Fibroblast of skin of right biceps (primary cell): ENCODE measurements around the gene ZNF467.

Experiments
- DNase-seq: peaks from one replicate; pipeline ENCODE4 v3.0.0-alpha.2; 2013

The ZNF467 gene

DNA sequence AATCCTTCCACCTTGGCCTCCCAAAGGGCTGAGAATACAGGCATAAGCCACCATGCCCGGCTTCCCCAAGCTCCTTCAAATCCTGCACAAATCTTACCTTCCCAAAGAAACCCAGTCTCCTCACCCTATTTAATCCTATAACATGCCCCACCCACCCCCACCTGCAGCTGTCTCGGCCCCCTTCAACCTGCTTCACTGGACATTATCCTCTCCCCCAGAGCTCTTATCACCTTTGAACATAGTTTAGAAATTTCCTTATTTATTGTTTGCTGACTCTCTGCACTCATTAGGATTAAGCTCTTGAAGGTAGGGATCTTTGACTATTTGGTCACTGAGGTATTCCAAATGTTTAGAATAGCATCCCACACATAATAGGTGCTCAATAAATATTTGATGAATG is 3.5 kb downstream of the ZNF467 start:
- DNase-seq: no peak

DNA sequence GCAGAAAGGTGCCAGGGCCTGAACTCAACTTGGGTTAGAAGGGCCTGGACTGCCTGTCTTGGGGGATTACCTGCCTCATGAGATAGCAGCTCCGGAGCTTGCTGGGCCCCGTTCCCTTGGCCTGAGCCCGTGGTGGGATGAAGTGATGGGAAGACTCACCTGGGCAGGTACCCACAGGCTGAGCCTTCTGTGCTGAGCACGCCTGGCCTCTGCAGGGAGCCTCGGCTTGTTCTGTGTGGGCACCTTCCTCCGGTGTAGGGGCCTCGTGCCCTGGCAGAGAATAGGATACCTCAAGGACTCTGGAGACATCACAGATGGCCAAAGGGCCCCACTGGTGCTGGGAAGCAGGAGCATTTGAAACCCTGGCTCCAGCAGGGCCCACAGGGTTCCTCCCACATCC is 4.5 kb downstream of the ZNF467 start:
- DNase-seq: no peak

DNA sequence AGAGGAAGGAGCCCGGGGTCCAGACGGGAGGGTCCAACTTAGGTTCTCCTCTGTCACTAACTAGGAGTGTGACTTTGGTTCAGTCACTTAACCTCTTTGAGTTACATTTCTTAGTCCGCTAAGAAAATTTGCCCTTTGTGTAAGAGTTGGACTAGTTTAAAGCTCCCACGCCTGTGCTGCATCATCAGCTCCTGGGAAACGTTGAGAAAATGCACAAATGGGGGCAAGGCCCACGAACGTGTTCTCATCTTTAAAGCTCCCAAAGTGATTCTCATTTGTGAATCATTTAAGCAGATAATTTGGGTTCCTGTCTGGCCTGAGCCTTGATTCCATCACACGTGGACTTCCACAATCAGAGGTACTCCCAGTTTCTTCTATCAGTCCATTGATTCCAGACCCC is 6.3 kb downstream of the ZNF467 start:
- no peak for DNase-seq

DNA sequence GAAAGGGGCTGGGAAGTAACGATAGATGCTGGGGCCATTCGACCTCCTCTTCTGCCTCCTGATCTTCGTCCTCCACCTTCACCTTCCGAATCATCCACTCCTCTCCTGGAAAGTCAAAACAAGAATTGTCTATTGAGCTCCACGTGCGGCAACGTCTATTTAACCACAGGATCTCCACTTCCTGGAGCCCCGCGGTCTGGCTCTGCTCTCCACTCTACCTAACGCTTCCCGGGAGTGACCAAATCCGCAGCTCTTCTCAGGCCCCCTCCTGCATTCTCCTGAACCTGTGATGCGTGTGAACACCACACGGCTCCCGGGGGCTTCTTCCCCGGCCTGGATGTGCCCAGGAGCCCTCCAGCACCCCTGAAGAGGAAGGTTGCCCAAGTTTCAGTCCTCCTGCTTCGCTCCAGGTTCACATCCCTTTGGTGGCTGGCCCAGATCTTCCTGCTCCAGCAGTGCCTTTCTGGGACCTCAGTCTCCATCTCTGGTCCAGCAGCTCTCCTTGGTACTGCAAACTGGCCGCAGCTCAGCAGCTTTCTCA is 7.2 kb downstream of the ZNF467 start:
- DNase-seq: no peak

DNA sequence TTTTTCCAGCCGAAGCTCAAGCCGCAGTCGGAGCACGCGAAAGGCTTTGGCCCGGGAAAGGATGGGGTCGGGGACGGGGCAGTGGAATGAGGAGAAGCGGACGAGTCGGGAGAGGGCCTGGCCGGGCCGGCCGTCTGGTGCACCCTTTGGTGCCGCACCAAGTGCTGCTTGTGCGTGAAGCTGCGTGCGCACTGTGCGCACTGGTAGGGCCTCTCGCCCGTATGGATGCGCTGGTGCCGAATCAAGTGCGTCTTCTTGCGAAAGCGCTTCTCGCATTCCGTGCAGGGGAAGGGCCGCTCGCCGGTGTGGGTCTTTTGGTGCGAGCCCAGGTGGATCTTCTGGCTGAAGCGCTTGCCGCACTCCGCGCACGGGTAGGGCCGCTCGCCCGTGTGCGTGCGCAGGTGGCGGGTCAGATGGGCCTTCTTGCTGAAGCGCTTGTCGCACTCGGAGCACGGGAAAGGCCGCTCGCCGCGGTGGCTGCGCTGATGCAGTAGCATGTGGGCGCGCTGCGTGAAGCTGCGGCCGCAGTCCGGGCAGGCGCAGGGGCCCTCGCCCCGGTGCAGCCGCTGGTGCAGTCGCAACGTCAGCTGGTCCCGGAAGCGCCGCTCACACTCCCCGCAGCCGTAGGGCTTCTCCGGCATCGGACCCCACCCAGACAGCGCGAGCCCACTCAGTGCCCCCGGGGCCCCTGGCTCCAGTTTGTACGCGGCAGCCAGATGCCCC is 7.8 kb downstream of the ZNF467 start:
- no peak for DNase-seq

DNA sequence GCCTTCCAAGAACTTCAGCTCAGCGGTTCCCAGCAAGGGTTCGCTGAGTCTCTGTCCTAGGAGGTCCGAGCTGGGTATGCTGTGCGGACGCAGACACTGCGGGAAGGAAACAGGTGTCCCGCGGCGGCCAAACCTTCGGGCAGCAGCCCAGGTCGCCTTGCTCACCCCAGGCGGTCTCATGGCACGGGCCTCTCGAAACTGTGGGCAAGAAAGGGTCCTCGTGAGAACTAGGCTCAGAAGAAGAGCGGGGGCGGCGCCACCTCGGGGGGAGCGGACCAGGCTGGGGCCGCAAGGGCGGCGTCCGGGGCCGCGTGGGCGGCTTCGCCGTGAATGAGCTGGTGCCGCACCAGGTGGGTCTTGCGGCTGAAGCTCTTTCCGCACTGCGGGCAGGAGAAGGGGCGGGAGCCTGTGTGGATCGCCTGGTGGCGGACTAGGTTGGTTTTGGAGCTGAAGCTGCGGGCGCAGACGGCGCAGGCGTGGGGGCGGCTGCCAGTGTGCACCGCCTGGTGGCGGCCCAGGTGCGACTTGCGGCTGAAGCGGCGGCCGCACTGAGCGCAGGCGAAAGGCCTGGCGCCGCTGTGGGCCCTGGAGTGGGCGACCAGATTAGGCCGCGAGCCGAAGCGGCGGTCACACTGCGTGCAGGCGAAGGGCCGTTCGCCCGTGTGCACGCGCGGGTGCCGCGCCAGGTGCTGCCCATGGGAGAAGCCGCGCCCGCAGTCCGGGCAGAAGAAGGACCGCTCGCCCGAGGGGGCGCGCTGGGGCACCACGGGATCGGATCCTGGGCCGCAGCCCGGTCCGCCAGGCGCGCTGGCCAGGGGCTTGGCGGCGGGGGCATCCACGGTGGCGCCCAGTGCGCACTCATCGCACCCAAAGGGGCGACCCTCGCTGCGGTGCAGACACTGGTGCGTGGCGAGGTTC is 8.6 kb downstream of the ZNF467 start:
- DNase-seq: no peak

DNA sequence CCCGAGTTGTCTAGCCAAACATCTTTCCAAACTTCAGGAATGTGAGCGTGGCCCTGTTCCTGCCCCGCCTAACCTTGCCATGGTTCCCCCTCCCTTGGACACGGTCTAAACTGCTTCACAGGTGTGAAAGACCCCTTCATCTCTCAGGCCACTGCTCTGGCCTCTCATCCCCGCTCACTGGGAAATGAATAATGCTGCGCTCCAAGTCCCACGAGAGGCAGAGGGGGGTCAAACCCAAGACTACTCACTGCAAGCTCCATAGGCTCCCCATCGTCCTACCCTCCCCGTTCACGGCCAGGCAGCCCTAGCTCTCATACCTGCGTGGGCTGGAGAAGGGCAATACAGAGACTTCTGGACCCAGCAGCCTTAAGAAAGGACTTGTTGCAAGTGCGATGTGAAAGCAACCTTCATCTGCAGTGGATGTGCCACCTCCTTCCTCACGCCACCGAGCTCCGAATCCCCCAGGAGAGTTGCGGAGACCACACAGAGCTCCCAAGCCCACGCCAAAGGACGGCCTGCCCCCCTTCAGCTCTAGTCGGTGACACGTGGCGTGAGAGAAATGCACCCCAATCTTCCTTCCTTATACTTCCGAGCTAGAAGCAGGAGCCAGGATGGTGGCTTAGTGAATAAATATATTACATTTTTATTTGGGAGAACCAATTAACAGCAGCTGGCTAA is 9.7 kb downstream of the ZNF467 start:
- no peak for DNase-seq

DNA sequence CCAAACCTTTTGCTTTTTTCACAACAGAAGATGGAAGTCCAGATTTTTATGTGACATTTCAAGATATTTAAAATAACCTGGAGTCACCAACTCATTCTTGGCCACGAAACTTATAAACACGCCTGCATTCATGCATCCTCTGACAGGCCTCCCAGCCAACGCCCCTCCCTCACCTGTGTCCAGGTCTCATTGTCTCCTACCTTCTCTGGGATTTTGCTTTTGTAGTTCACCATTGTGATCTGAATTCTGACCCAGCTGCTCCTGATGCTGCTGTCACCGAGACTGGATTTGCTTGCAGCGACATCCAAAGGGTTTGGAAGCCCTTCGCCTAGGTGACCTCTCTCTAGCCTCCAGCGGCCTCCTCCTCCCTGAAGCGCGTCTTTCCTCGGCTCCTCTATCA is 10.8 kb downstream of the ZNF467 start:
- DNase-seq: no peak

DNA sequence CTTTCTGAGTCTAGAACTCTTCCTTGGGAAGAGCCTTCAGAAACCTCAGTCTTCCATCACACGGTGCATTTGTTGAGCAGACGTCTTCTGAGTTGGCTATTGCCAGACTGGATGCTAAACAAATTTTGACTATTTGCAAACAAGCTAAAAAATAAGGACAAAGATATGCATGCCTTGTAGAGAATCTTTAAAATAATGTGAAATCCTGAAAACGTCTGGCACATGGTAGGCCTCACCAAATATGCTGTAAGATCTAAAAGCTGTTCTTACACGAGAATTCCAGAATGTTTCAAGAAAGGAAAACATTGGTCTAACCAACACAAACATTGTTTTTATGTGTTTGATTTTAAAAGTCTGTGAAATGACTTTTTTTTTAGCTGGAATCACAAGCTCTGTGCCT is 11.3 kb downstream of the ZNF467 start:
- DNase-seq: no peak

DNA sequence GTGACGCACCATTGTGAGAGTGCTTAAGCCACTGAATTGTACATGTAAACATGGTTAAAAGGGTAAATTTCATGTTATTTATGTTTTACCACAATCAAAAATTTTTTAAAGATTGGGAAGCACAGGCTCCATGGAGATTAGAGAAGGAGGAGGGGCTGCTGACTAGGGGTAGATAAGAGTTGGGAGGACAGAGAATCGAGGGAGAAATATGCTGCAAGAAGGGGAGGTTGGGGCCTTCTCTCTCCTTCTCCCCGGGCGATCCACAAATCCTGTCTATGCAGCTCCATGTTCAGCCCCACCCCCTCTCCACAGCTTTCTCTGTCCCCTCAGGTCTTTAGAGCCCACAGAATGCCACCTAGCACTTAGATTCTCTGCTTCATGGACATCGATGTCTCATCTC is 12.1 kb downstream of the ZNF467 start:
- no peak for DNase-seq

DNA sequence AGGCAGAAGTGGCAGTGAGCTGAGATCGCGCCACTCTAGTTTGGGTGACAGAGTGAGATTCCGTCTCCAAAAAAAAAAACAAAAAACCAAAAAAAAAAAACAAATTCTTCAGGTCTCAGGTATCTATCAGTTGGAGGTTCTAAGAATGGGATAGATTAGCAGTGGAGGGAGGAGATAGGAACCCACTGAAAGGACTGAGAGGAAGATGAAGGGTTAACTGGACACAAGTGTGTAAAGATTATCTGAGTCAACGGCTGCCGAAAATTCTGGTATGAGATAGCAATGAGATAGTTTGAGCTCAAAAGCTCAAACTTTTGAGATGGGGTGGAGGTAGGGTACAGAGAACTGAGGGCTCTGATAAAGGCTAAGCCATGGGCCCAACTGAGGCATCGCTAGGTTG is 12.8 kb downstream of the ZNF467 start:
- DNase-seq: no peak

DNA sequence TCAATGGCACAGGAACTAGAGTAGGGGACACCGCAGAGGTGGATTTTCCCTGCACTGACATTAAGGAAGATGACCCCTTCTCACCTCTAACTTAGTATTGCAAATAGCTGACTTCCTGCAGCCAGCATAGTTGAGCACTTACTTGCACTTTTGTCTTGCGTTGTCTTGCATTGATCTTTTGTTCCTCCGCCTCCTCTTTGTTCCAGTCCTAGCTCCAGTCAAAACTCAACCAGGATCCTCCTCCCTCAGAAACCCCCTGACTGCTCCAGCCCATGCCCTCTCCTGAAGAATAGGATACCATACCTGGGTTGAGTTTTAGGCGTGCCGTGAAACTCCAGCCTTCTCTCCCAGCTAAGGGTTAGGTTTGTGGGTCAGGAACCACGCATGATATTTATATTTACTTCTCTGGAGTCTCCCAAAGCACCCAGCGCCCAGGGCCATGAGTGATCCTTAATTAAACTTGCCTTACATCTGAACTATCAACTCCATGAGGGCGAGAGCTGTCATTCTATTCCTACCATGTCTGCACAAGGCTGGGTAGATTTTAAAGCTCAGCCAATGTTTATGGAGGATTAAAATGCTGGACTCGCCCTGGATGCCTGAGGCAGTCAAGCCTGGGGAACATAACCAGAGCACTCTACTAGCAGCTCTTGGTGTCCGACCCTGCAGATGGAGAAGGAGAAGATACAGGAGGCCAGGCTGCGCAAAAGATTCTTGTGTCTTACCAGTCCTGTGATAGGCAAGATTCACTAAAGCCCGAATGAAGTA is 14.1 kb downstream of the ZNF467 start:
- DNase-seq: no peak

DNA sequence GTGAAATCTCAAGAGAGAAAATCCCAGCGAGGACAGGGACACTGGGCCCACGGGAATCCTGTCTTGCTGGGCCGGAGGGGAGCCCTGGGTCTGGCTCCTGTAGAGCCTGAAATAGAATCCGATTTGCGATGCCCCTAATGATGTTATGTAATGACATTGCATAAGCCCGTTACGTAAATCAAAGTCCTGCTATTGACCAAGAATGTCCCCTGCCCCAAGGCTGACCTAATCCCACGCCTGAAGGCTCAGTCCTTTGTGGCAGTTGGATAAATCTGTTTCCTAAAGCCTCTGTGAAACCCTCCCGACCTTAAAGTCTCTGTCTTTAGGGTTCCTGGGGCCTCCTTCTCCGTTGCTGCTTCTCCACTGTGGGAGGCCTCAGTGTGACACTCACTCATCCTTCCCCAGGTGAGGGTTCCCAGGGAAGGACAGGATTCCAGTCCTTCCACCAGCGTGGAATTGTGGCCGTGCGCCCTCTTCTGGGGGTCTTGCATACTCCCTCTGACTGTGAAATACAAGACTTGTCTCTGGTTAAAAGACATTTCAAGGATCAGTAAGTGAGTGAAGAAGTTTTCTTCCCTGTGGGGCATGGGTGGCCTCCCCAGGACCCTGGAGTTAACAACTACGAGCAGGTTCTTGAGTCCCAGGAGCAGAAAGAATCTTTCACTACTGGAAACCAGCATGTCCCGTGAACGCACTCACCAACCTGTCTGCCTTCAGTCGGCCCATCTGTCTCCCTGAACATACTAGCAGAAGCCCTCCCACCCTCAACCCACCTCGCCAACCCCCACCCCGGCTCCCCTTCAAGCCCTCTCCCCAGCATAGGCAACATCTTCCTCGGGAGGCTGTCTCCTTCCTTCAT is 19.8 kb downstream of the ZNF467 start:
- DNase-seq: peak; percentile 27

DNA sequence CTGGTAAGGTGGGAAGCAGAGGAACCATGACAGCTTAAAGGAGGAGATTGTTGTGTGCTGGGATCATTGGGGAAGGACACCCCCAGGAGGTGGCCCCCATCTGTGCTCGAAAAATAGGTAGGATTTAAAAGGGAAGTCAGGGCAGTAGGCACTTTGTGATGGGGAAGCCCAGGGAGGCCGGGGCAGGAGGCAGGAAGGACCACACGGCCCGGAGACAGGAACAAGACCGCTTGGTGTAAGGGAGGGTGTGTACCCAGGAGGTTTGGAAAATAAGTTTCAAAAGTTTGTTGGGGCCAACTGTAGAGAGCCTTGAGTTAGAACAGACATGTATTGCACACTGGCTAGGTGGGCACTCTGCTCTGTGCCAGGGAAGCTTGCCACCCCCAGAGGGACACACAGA is 20.7 kb downstream of the ZNF467 start:
- no peak for DNase-seq

DNA sequence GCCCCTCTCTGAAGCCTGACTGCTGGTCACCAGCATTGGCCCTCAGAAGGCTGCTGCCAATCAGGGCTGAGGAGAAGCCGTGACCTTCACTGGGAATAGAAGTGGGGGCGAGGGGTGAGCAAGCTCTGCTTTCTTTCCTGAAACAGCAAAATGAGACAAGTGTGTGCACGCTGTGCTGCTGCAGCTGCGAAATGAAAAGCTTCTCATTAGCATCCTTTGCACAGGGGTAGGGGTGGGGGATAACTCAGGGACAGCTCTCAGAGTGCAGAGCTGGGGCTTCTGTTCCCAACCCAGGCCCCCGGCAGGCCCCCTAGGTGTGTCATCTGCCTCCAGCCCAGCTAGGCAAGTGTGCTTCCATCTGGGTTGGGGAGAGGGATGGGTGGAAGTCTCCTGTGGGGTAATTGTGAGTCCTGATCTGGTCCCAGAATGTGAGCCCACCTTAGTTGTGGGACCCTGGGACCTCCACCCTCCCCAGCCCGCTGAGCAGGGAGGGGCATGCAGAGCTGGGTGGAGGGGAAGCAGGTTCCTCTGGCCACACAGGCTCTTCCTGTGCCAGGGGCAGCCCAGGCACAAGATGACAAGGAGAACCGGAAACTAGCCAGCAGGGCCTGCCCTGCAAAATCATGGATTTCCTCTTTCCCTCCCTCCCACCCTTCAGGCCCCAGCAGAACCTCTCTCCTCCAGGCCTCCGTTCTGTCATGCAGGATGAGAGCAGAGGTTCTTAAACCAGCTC is 22.2 kb downstream of the ZNF467 start:
- no peak for DNase-seq

DNA sequence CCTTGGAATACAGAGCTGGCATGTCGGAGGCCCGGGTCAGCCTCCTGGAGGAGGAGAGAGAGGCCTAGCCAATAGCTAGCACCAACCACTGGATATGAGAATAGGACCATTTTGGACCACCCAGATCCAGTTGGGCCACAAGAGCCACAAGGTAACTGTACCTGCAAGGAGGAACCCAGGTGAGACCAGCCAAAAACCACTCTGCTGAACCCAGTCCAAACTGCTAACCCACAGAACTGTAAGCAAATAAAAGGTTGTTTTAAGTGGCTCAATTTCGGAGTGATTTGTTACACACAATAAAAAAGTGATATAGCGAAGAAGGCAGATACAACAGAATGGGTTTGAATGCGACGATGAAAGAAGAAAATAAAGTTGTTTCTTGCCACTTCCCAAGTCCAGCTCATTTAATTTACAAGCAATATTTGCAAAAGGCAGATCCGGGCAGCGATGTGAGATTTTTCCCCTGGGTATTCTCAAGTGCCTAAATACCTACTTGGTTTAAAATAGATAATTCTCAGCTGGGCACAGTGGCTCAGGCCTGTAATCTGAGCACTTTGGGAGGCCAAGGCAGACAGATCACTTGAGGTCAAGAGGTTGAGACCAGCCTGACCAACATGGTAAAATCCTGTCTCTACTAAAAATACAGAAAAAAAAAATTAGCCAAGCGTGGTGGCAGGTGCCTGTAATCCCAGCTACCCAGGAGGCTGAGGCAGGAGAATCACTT is 23.1 kb downstream of the ZNF467 start:
- DNase-seq: no peak

DNA sequence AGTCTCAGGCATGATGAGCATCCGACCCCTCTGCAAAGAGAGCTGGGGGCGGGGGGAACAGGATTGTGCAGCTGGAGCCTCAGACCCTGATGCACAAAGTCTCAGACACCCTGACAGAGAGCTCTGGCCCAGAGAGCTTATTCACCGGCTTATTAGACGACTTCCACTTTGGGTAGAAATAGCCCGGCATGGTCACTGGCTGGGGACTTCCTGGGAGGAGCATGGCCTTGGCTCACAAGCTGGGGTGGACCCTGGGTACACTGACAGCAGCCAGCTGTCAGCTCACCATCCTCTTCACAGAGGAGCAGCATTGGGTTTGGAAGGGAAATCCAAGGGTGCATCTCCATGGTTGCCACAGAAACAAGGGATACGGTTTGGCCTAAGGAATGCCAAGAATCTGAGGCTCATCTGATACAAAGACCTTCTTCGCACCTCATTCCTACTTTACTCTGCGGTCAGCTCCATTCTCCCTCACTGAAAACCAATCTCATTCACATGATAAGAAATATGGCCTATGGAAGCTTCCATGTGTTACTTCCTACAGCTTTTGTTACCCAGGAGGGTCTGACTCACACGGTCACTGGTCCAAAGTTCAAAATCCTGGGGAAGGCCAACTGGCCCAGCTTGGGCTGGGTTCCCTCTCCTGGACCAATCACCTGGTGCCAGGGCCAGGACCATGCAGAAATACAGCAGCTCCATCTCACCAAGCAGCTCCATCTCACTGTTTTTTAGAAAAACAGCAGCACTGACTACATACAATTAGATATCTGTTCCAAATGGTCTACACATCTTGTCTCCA is 25.1 kb downstream of the ZNF467 start:
- peak; percentile 2 for DNase-seq

DNA sequence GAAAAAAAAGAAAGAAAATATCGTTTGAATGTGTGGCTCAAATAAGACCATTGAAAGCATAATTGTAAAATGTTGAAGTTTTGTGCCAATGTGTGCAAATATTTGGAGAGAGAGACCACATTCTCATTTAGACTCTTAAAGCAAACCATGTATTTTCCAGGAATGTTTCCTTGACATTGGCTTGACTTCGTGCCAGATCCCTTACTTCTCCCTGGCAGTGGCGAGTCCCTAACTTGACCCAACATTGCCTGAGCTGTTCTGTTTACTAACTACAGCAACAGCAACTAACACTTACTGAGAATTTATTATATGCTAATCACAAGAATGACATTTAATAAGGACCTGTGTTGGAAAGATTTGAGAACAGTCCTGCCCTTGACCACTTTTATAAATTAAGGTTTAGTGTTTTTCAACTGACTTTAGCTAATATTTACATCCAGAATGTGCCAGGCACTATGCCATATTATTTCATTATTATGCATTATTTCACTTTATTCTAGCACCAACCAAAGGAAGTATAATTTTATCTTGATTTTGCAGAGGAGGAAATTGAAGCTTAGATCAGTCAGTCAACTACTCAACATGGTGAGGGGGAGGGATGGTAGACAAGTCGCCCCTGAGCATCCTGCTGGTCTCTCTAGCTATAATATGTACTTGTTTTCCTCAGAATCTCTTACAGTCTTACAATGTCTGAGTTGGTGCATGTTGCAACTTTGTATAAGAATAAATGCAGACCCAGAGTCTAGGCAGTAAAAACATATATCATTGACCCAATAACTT is 29.7 kb downstream of the ZNF467 start:
- peak; percentile 3 for DNase-seq
